AG04449 (cell line): Measurements from ENCODE around the gene C18orf32.
"Not testable (repeated sequence)": the region's sequence is repeated elsewhere in the genome, so short reads cannot be mapped to it uniquely, and the experiment has no call there.

ENCODE experiments used
- CTCF ChIA-PET: fragments of 350-600 bp; formaldehyde crosslinking; extraction: SDS; loops from one replicate; lab custom pipeline; 2021; ENCODE audit warnings: antibody characterized with exemption; lab: Yijun Ruan, JAX
- POLR2A ChIA-PET: fragments of 400-600, 350-600 bp; formaldehyde crosslinking; extraction: SDS; loops from one replicate; lab custom pipeline; 2020; ENCODE audit warnings: antibody characterized with exemption, inconsistent platforms; lab: Yijun Ruan, JAX
- DNase-seq: peaks from one replicate; pipeline ENCODE4 v3.0.0-alpha.2; 2010; ENCODE audit warnings: low read depth, low spot score
- H3K4me3 ChIP-seq: 2 replicates; pipeline ENCODE4 v1.5.1; 2011; ENCODE audit warnings: low read depth, mild to moderate bottlenecking, control low read depth, low read length
- TF ChIP-seq, protein P1 (sequence below): IDR thresholded peaks from one replicate; pipeline ENCODE4 v1.5.1; 2011; ENCODE audit warnings: mild to moderate bottlenecking, moderate library complexity, low read length, control low read depth, inconsistent platforms; ENCODE audit not compliant: insufficient read depth; ENCODE audit errors: missing control alignments

The C18orf32 gene

DNA sequence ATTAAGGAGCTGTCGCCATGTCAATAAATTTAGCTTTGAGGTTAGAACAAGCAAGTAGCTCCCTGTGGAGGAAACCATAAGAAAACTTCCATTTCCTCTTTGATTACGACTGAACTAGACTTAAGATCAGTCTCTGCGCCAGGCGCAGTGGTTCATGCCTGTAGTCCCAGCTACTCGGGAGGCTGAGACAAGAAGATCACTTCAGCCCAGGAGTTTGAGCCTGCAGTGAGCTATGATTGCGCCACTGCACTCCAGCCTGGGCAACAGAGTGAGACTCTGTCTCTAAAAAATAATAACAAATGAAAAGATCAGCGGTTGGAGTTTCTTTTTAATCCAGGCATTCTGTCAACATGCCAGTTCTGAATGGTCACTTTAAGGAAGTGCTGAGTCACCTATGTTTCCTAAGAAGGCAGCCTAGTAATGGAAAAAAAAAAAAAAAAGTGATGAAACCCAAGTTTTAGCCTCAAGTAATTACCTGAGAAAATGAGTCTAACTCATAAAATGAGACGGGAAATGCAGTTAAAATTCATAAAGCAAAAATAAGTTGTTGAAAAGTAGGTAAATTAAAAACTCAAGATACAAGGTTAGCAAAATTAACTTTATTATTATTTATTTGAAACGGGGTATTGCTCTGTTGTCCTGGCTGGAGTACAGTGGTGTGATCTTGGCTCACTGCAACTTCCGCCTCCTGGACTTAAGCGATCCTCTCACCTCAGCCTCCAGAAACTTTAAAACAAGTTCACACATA lies 10.2 kb downstream of the C18orf32 start:
- CTCF ChIA-PET = interaction anchor here (1.2 kb wide), 1 partner anchor 12 kb away, joined by 4 read pairs; no protein-coding TSS in a partner anchor
- TF ChIP-seq, protein P1, sequence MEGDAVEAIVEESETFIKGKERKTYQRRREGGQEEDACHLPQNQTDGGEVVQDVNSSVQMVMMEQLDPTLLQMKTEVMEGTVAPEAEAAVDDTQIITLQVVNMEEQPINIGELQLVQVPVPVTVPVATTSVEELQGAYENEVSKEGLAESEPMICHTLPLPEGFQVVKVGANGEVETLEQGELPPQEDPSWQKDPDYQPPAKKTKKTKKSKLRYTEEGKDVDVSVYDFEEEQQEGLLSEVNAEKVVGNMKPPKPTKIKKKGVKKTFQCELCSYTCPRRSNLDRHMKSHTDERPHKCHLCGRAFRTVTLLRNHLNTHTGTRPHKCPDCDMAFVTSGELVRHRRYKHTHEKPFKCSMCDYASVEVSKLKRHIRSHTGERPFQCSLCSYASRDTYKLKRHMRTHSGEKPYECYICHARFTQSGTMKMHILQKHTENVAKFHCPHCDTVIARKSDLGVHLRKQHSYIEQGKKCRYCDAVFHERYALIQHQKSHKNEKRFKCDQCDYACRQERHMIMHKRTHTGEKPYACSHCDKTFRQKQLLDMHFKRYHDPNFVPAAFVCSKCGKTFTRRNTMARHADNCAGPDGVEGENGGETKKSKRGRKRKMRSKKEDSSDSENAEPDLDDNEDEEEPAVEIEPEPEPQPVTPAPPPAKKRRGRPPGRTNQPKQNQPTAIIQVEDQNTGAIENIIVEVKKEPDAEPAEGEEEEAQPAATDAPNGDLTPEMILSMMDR = no peak
- POLR2A ChIA-PET = interaction anchor here (2.3 kb wide), 1 partner anchor 10 kb away, joined by 7 read pairs; the partner anchor contains the start of gene C18orf32
- no peak overlapping the region for H3K4me3 ChIP-seq
- DNase-seq = peak; percentile 14

DNA sequence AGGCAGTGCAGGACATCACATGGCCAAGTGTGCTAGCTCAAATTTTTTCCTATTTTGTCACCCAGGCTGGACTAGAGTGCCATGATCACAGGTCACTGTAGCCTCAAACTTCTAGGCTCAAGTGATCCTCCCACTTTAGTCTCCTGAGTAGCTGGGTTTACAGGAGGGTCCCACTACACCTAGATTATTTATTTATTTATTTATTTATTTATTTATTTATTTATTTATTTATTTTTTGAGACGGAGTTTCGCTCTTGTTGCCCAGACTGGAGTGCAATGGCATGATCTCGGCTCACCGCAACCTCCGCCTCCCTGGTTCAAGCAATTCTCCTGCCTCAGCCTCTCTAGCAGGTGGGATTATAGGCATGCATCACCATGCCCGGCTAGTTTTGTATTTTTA lies 12.1 kb downstream of the C18orf32 start:
- CTCF ChIA-PET = not testable (repeated sequence)

DNA sequence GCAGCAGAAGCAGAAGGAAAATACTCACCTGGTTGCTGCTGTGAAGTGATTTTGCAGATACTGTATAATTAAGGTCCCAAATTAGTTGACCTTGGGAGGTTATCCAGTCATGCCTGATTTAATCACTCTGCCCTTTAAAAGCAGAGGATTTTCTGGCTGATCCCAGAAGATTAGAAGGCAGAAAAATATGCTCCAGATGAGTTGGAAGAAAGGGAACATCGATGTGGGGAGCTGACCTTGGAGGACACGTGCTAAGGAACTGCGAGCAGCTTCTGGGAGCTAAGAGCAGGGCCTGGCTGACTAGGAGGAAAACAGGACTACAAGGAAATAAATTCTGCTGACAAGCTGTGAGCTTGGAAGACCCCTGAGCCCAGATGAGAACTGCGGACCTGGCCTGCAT lies 13.3 kb downstream of the C18orf32 start:
- no peak for DNase-seq
- H3K4me3 ChIP-seq = no peak overlapping the region
- CTCF ChIA-PET = no interaction called here
- TF ChIP-seq, protein P1 = no peak
- POLR2A ChIA-PET = no interaction called here

More for the DNA sequence above, 12.1 kb downstream of the C18orf32 start:
- DNase-seq, POLR2A ChIA-PET, H3K4me3 ChIP-seq: not testable (repeated sequence)

DNA sequence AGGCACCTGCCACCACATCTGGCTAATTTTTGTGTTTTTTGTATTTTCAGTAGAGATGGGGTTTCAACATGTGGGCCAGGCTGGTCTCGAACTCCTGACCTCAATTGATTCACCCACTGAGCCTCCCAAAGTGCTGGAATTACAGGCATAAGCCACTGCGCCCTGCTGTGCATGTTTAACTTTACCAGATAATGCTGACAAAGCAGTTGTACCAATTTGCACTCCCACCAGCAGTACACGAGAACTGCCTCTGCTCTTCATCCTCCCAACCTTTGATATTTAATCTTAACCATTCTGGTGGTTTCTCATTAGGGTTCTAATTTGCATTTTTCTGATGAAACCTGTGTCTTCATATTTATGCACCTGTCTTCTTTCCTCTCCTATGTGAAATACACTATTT lies 14.6 kb downstream of the C18orf32 start:
- TF ChIP-seq, protein P1 = no peak
- CTCF ChIA-PET = no interaction called here
- POLR2A ChIA-PET = no interaction called here
- H3K4me3 ChIP-seq = no peak overlapping the region
- no peak for DNase-seq

DNA sequence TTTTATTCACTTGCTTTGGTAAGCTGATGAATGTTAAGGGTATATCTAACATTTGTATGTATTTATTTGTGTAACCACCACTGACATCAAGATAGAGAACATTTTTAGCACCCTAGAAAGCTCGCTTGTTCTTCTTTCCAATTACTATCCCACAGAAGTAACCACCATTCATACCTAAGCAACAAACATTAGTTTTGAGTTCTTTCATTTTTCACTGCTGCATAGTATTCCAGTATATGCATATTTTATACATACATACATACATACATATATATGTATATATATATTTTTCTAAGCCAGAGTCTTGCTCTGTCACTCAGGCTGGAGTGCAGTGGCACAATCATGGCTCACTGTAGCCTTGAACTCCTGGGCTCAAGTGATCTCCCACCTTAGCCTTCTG lies 15.5 kb downstream of the C18orf32 start:
- TF ChIP-seq, protein P1 = no peak
- no peak overlapping the region for H3K4me3 ChIP-seq
- DNase-seq = no peak
- ChIA-PET CTCF (no interaction called here), POLR2A (no interaction called here)

DNA sequence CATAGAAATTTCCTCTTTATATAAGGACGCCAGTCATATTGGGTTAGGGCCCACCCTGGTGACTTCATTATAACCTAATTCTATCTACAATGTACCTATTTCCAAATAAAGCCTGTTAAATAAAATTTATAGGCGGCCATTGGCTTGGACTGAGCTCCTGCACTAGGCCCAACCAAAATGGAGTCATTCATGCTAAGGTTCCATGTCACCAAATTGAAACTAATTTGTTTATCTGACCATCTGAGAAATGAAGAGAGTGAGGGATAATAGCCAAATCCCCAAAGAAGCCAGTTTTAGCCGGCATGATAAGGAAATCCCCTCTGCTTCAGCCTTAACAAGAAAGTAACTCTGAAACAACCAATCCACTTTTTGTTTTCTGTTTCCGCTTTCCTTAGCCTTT lies 19.4 kb downstream of the C18orf32 start:
- ChIA-PET CTCF (no interaction called here), POLR2A (no interaction called here)
- H3K4me3 ChIP-seq = no peak overlapping the region
- TF ChIP-seq, protein P1 = no peak
- no peak for DNase-seq
